Upper lobe of right lung (tissue), 1 donor: ENCODE results near the gene VASH1. TPM values are rescaled to one million over a fixed set of nuclear protein-coding genes. Genes with fewer than 3 reads are reported as not detected.

Experiments
- ATAC-seq: fragments of 200-7000 bp; cut with Tn5 transposase; one replicate; pipeline ENCODE4 v1.9.1; 2020; ENCODE audit warnings: mild to moderate bottlenecking, moderate library complexity
- DNase-seq: peaks from one replicate; pipeline ENCODE4 v3.0.0-alpha.2; 2020
- H3K27ac ChIP-seq: fragments of 200-600 bp; one replicate; pipeline ENCODE4 v1.8.0; 2022
- H3K27me3 ChIP-seq: fragments of 200-600 bp; one replicate; pipeline ENCODE4 v1.8.0; 2022; ENCODE audit warnings: mild to moderate bottlenecking
- H3K36me3 ChIP-seq: fragments of 200-600 bp; one replicate; pipeline ENCODE4 v1.8.0; 2022
- H3K4me1 ChIP-seq: fragments of 200-600 bp; one replicate; pipeline ENCODE4 v1.8.0; 2022
- H3K4me3 ChIP-seq: fragments of 200-600 bp; one replicate; pipeline ENCODE4 v1.8.0; 2022; ENCODE audit warnings: mild to moderate bottlenecking
- H3K9me3 ChIP-seq: fragments of 200-600 bp; one replicate; pipeline ENCODE4 v1.8.0; 2022
- CTCF ChIP-seq: fragments of 200-600 bp; IDR thresholded peaks from one replicate; pipeline ENCODE4 v1.8.0; 2022; ENCODE audit warnings: antibody characterized with exemption
- intact Hi-C: fragments of 100-400 bp; cut with DNase I; formaldehyde crosslinking; loops from one replicate; pipeline ENCODE4 v1.11.0; 2022
- total RNA-seq: library from RNA; stranded (reverse); fragmentation: NEBNext Ultra II Directional; extraction: Animal tissue kit (Norgen Biotek cat#: 25700); gene quantifications from one replicate; pipeline ENCODE4 v1.2.1, GENCODE V29; 2021
- donor health status: DM: no; HTN: yes; CAD: no; lungs with severe emphysema.

VASH1 gene
- total RNA-seq, 1 donor from 2014 or later, result 37.1 TPM

DNA sequence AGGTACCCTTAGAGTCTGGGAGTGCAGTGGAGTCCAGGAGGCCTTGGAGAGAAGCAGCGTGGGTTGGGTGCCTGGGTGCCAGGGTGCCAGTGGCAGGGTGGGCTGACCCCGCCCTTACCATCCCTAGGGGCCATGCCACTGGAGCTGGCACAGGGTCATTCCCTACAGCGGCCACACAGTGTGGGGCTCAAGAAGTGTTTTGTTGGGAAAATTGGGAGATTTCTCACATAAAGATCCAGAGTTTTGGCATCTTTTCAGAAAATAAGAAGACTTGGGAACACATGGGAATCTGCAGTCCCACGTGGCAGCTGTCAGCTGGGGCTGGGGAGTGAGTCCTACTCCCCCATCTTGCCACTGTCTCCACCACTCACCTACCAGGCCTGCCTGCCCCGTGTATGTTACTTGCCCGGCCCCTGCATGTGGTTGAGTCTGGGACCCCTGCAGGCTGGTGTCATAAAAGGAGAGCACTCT, 4.2 kb downstream of the VASH1 start:
- TF ChIP-seq CTCF, result no peak

DNA sequence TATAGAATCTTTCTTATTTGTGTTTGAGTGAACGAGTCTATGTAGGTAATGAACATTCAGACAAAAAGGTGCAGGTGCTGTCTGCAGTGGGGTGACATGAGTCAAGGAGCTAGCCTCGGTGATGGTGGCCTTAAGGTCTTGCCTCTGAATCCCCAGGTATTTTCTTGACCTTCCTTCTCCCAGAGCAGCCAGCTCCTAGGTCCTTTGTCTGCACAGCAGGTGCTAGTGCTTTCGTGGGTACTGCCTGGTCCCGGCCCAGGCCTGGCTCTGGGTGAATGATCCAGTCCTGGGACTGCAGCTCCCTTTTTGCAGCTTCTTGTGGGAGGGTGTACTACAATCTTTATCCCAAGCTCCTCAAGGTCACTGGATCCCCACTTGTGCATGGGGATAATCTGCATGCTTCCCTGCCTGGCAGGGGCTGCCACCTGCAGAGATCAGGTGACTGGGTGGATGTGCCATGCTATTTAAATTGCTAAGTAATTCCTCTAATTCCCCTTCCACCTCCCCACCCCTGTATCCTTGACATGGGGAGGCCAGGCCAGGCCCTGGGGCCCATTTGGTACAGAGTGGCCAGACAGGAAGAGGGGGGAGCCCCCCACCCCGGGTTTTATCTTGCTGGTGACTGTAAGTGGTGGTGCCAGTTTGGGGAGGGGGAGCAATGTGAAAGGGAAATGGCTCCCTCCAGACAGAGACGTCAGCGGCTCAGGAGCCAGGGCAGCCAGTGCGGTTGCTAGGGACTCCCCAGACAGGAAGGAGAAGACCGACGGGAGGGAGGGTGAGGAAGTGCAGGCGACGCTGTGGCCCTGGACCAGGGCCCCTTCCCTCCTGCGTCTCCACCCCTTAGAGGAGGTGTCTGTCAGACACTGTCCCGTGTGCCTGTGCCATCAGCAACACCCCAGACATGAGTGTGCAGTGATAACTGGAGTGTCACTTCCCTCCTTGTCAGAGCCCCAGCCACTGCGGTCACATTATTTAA, 6.7 kb downstream of the VASH1 start:
- ATAC-seq (peak; percentile 90), DNase-seq (peak; percentile 82)
- Histone ChIP-seq H3K27me3 (no peaks in the 10 kb centered on the region), H3K27ac (peak overlapping the region; percentile 63), H3K36me3 (no peaks in the 10 kb centered on the region), H3K4me1 (peaks cover 26% of the 10 kb centered on the region), H3K9me3 (no peaks in the 10 kb centered on the region), H3K4me3 (no peak overlapping the region)
- intact Hi-C loops, result no loop called here
- TF ChIP-seq CTCF, result no peak

More for the DNA sequence above, 4.2 kb downstream of the VASH1 start:
- Histone ChIP-seq H3K27ac (no peak overlapping the region), H3K9me3 (no peaks in the 10 kb centered on the region), H3K4me1 (peaks cover 17% of the 10 kb centered on the region), H3K4me3 (no peak overlapping the region), H3K27me3 (no peaks in the 10 kb centered on the region), H3K36me3 (no peaks in the 10 kb centered on the region)
- intact Hi-C loops, result no loop called here
- ATAC-seq (no peak), DNase-seq (no peak)

GRCh38 chr14:76768671-76769500, 7.6 kb downstream of the VASH1 start:
- Histone ChIP-seq H3K27ac (peak overlapping the region; percentile 63), H3K4me3 (no peak overlapping the region), H3K36me3 (no peaks in the 10 kb centered on the region), H3K9me3 (no peaks in the 10 kb centered on the region), H3K27me3 (no peaks in the 10 kb centered on the region), H3K4me1 (peaks cover 32% of the 10 kb centered on the region)
- no peak for ATAC-seq
- DNase-seq, result peak; percentile 40
- intact Hi-C loops, result no loop called here
- no peak for TF ChIP-seq CTCF

- H3K36me3 ChIP-seq, result no peaks in the 10 kb centered on the region
- no peaks in the 10 kb centered on the region for H3K27me3 ChIP-seq
- no peak overlapping the region for H3K4me3 ChIP-seq
- TF ChIP-seq CTCF, result no peak
- DNase-seq, result no peak
- peaks cover 35% of the 10 kb centered on the region for H3K4me1 ChIP-seq
- no peak overlapping the region for H3K27ac ChIP-seq
- no peak for ATAC-seq
- intact Hi-C loops, result no loop called here
- H3K9me3 ChIP-seq, result no peaks in the 10 kb centered on the region
Measured at GRCh38 chr14:76769636-76770292, 8.5 kb downstream of the VASH1 start.
